HG03039 (cell line): ENCODE results near the gene MCTP2.
"Not testable (repeated sequence)": the region's sequence is repeated elsewhere in the genome, so short reads cannot be mapped to it uniquely, and the experiment has no call there.

ENCODE experiments used
- ATAC-seq: cut with Tn5 transposase; IDR thresholded peaks from one replicate; pipeline ENCODE4 v1.9.1; 2021; ENCODE audit warnings: mild to moderate bottlenecking, moderate library complexity; ENCODE audit not compliant: unreplicated experiment

Gene MCTP2

GRCh38 chr15:94493586-94493985 lies 262.2 kb downstream of the MCTP2 start:
- not testable (repeated sequence) for ATAC-seq

- no peak for ATAC-seq
These were observed 263.4 kb downstream of the MCTP2 start for GRCh38 chr15:94494732-94495131.

GRCh38 chr15:94503293-94503692 lies 271.9 kb downstream of the MCTP2 start:
- ATAC-seq: no peak

GRCh38 chr15:94509259-94509658 lies 277.9 kb downstream of the MCTP2 start:
- ATAC-seq: no peak

- no peak for ATAC-seq
These were observed 290.8 kb downstream of the MCTP2 start for GRCh38 chr15:94522125-94522524.

GRCh38 chr15:94523873-94524272 lies 292.5 kb downstream of the MCTP2 start:
- ATAC-seq: no peak

- no peak for ATAC-seq
These were observed 293.2 kb downstream of the MCTP2 start for GRCh38 chr15:94524565-94524964.

- no peak for ATAC-seq
These were observed 294.8 kb downstream of the MCTP2 start for GRCh38 chr15:94526071-94526689.

- no peak for ATAC-seq
These were observed 300.9 kb downstream of the MCTP2 start for GRCh38 chr15:94532226-94532625.
